Hepatocyte (in vitro differentiated cells): Measurements from ENCODE around the gene NRXN2. TPM values are rescaled to one million over a fixed set of nuclear protein-coding genes. Genes with fewer than 3 reads are reported as not detected.

ENCODE experiments used
- DNase-seq: peaks from one replicate; pipeline ENCODE4 v3.0.0-alpha.2; 2016; ENCODE audit warnings: low spot score
- H2AFZ ChIP-seq: fragments of 200-600 bp; sonication (generic); 2 replicates; pipeline ENCODE4 v1.6.0; 2016; ENCODE audit warnings: antibody characterized with exemption, mild to moderate bottlenecking
- H3K27ac ChIP-seq: fragments of 200-600 bp; sonication (generic); 2 replicates; pipeline ENCODE4 v1.5.1; 2016; ENCODE audit warnings: mild to moderate bottlenecking
- H3K27me3 ChIP-seq: fragments of 200-600 bp; sonication (generic); 2 replicates; pipeline ENCODE4 v1.6.1; 2016
- H3K36me3 ChIP-seq: fragments of 200-600 bp; sonication (generic); replicated peaks from 2 replicates; pipeline ENCODE4 v1.5.1; 2016; ENCODE audit warnings: low read depth; ENCODE audit not compliant: insufficient read depth
- H3K4me1 ChIP-seq: fragments of 200-600 bp; sonication (generic); 2 replicates; pipeline ENCODE4 v1.5.1; 2016; ENCODE audit warnings: mild to moderate bottlenecking, moderate library complexity; ENCODE audit not compliant: insufficient read depth
- H3K4me2 ChIP-seq: fragments of 200-600 bp; sonication (generic); 2 replicates; pipeline ENCODE4 v1.6.0; 2016
- H3K4me3 ChIP-seq: fragments of 200-600 bp; sonication (generic); 2 replicates; pipeline ENCODE4 v1.5.1; 2016; ENCODE audit warnings: mild to moderate bottlenecking
- H3K79me2 ChIP-seq: fragments of 200-600 bp; sonication (generic); 2 replicates; pipeline ENCODE4 v1.6.0; 2017; ENCODE audit warnings: mild to moderate bottlenecking
- H3K9me2 ChIP-seq: fragments of 200-600 bp; sonication (generic); replicated peaks from 2 replicates; pipeline ENCODE4 v1.6.0; 2017; ENCODE audit warnings: mild to moderate bottlenecking; ENCODE audit not compliant: insufficient read depth
- H3K9me3 ChIP-seq: fragments of 200-600 bp; sonication (generic); 2 replicates; pipeline ENCODE4 v1.5.1; 2016; ENCODE audit warnings: low read depth, mild to moderate bottlenecking
- H4K20me1 ChIP-seq: fragments of 200-600 bp; sonication (generic); 2 replicates; pipeline ENCODE4 v1.6.0; 2016; ENCODE audit warnings: mild to moderate bottlenecking; ENCODE audit not compliant: insufficient read depth, poor library complexity, severe bottlenecking
- EZH2 ChIP-seq: fragments of 200-600 bp; sonication (generic); IDR thresholded peaks from 2 replicates; pipeline ENCODE4 v1.6.1; 2016; ENCODE audit warnings: antibody characterized with exemption, mild to moderate bottlenecking, borderline replicate concordance
- EZH2phosphoT487 ChIP-seq: fragments of 200-600 bp; sonication (generic); IDR thresholded peaks from one replicate; pipeline ENCODE4 v1.6.1; 2018; ENCODE audit warnings: antibody characterized with exemption, mild to moderate bottlenecking, low read depth, moderate library complexity; ENCODE audit not compliant: unreplicated experiment, severe bottlenecking
- WGBS: methylation state at CpG from one replicate; pipeline ENCODE4 v1.1.6; 2016; ENCODE audit warnings: low lambda C conversion rate; ENCODE audit errors: missing lambda C conversion rate; 5-methylcytosine and 5-hydroxymethylcytosine counted together
- polyA plus RNA-seq: library from polyadenylated mRNA; unstranded; fragments of >200 nt; fragmentation: Nextera tagmentation; extraction: Ambion mirVana; gene quantifications from 2 replicates; pipeline ENCODE4 v1.2.1, GENCODE V29; 2016
- total RNA-seq: library from RNA; depleted of rRNA; stranded (reverse); fragments of >200 nt; gene quantifications from 2 replicates; pipeline ENCODE4 v1.2.3, GENCODE V29; 2014
- TF ChIP-seq, protein P1 (sequence below): fragments of 200-600 bp; sonication (generic); IDR thresholded peaks from 2 replicates; pipeline ENCODE4 v1.5.1; 2016; ENCODE audit warnings: antibody characterized with exemption, mild to moderate bottlenecking; ENCODE audit not compliant: poor library complexity

The NRXN2 gene
- total and polyA plus RNA-seq, 2 experiments from 2014 or later, result 0.83 to 1.7 TPM

DNA sequence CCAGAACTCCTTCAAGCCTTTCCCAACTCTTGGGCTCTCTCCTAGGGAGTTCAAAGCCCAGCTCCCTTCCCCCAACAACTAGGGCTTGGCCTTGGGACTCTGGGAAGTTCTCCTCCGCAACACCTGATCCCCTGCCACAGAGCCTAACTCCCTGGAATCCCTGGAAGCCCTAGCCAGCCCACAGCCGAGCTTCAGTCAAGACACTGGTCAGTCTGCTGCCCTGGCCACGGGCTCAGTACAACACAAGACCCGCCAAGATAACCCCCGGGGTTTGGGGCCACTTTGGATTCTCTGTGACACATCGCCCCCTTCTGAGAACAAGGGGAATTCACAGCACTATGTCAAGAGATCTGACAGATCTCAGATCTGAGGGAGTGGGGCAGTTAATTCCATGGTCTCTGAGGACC lies 73.7 kb downstream of the NRXN2 start:
- Histone ChIP-seq H2AFZ (no peak overlapping the region), H3K27ac (no peak overlapping the region), H3K9me2 (no peaks in the 10 kb centered on the region), H3K4me3 (no peak overlapping the region), H3K4me1 (peaks cover 7% of the 10 kb centered on the region), H3K4me2 (no peak overlapping the region), H3K27me3 (peaks cover 25% of the 10 kb centered on the region), H3K36me3 (no peaks in the 10 kb centered on the region), H3K79me2 (no peaks in the 10 kb centered on the region), H3K9me3 (no peaks in the 10 kb centered on the region), H4K20me1 (no peaks in the 10 kb centered on the region)
- WGBS, result 23% methylated on average over 6 of the region's 6 CpGs
- DNase-seq, result peak; percentile 34
- no peak for TF ChIP-seq EZH2phosphoT487
- TF ChIP-seq, protein P1, sequence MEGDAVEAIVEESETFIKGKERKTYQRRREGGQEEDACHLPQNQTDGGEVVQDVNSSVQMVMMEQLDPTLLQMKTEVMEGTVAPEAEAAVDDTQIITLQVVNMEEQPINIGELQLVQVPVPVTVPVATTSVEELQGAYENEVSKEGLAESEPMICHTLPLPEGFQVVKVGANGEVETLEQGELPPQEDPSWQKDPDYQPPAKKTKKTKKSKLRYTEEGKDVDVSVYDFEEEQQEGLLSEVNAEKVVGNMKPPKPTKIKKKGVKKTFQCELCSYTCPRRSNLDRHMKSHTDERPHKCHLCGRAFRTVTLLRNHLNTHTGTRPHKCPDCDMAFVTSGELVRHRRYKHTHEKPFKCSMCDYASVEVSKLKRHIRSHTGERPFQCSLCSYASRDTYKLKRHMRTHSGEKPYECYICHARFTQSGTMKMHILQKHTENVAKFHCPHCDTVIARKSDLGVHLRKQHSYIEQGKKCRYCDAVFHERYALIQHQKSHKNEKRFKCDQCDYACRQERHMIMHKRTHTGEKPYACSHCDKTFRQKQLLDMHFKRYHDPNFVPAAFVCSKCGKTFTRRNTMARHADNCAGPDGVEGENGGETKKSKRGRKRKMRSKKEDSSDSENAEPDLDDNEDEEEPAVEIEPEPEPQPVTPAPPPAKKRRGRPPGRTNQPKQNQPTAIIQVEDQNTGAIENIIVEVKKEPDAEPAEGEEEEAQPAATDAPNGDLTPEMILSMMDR, result peak; percentile 60

DNA sequence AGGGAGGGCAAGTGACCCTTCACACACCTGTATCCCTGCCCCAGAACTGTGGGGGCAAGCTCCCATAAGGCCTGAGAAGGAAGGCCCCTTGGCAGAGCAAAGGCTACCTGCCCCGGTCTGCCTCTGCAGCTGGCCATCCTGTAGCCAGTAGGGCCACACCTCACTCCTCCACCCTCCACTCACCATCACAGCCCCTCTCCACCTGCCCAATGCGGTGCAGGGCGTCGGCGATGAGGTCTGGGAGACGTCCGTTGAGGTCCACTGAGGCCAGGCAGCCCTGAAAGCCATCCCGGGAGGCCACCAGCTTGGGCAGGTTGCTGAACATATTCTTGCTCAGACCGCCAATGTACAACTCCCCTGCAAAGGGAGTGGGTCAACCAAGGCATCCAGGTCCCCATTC lies 74.4 kb downstream of the NRXN2 start:
- Histone ChIP-seq H3K27me3 (peaks cover 33% of the 10 kb centered on the region), H4K20me1 (no peaks in the 10 kb centered on the region), H3K4me1 (peaks cover 7% of the 10 kb centered on the region), H3K9me3 (no peaks in the 10 kb centered on the region), H3K4me2 (no peak overlapping the region), H2AFZ (no peak overlapping the region), H3K79me2 (no peaks in the 10 kb centered on the region), H3K27ac (no peak overlapping the region), H3K4me3 (no peak overlapping the region), H3K36me3 (no peaks in the 10 kb centered on the region), H3K9me2 (no peaks in the 10 kb centered on the region)
- DNase-seq, result no peak
- TF ChIP-seq EZH2phosphoT487 (no peak), EZH2 (no peak)
- TF ChIP-seq, protein P1, result no peak
- 93% methylated on average over 9 of the region's 9 CpGs for WGBS

DNA sequence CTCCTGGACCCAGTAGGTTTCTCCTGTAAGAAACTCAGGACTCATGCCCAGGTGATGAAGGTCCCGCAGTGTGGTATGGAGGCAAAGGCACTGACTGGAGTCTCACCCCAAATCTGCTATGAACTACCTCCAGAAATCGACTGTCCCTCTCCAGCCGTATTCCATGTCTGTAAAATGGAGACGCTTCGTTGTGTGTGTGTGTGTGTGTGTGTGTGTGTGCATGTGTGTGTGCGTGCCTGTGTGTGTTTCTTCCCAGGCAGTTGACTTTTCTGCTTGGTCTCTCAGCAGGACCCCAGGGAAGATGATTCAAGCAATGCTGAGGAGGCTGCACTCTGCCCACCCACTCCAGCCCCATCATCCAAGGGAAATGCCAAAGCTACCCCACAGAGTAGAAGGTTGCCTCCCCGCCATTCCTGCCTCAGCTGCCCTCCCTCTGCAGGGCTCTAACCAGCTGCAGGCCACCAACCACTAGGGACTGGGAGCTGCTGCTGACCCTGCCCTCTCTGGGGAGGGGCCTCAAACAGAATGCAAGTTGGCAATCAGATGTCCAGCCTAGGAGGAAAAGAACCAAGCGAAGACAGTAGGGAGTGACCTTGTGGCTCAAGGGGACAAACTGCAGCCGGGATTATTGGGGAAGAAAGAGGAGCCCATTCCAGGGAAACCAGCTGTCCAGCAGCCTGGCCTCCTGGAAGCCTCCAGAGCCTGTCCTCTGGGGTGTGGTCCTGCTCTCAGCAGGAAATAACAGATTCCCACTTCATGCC lies 75.8 kb downstream of the NRXN2 start:
- no peaks in the 10 kb centered on the region for H4K20me1 ChIP-seq
- DNase-seq, result no peak
- H3K4me2 ChIP-seq, result no peak overlapping the region
- H3K79me2 ChIP-seq, result no peaks in the 10 kb centered on the region
- peaks cover 3% of the 10 kb centered on the region for H3K4me1 ChIP-seq
- 67% methylated on average over 9 of the region's 9 CpGs for WGBS
- no peak overlapping the region for H3K27ac ChIP-seq
- TF ChIP-seq EZH2phosphoT487, result no peak
- TF ChIP-seq, protein P1, result no peak
- TF ChIP-seq EZH2, result no peak
- H3K9me3 ChIP-seq, result no peaks in the 10 kb centered on the region
- no peak overlapping the region for H3K4me3 ChIP-seq
- H2AFZ ChIP-seq, result no peak overlapping the region
- peaks cover 41% of the 10 kb centered on the region for H3K27me3 ChIP-seq
- no peaks in the 10 kb centered on the region for H3K9me2 ChIP-seq
- no peaks in the 10 kb centered on the region for H3K36me3 ChIP-seq
